H9 (cell line): ENCODE measurements around the gene GRIK1. TPM values are rescaled to one million over a fixed set of nuclear protein-coding genes. Genes with fewer than 3 reads are reported as not detected.

Source experiments
- DNase-seq: peaks from one replicate; pipeline ENCODE4 v3.0.0-alpha.2; 2017
- H2AFZ ChIP-seq: one replicate; pipeline ENCODE4 v1.6.1; 2013; ENCODE audit warnings: mild to moderate bottlenecking, low read length, control low read depth, moderate library complexity
- H2AK5ac ChIP-seq: 2 replicates; pipeline ENCODE4 v1.6.1; 2013; ENCODE audit warnings: low read length, control low read depth, mixed read lengths; ENCODE audit not compliant: insufficient read length
- H2BK120ac ChIP-seq: one replicate; pipeline ENCODE4 v1.6.1; 2013; ENCODE audit warnings: low read depth, mild to moderate bottlenecking, low read length, control low read depth, inconsistent platforms; ENCODE audit not compliant: poor library complexity, severe bottlenecking
- H2BK12ac ChIP-seq: 2 replicates; pipeline ENCODE4 v1.6.1; 2013; ENCODE audit warnings: low read length, control low read depth, mixed read lengths, low read depth; ENCODE audit not compliant: insufficient read length
- H2BK15ac ChIP-seq: 2 replicates; pipeline ENCODE4 v1.6.1; 2013; ENCODE audit warnings: low read depth, low read length, control low read depth
- H2BK20ac ChIP-seq: one replicate; pipeline ENCODE4 v1.6.1; 2013; ENCODE audit warnings: low read depth, mild to moderate bottlenecking, low read length, control low read depth, inconsistent platforms; ENCODE audit not compliant: poor library complexity, severe bottlenecking
- H2BK5ac ChIP-seq: 2 replicates; pipeline ENCODE4 v1.6.1; 2013; ENCODE audit warnings: low read length, control low read depth, mixed read lengths; ENCODE audit not compliant: insufficient read length
- H3K14ac ChIP-seq: 2 replicates; pipeline ENCODE4 v1.6.1; 2013; ENCODE audit warnings: low read length, control low read depth; ENCODE audit not compliant: insufficient read depth
- H3K18ac ChIP-seq: 2 replicates; pipeline ENCODE4 v1.6.1; 2013; ENCODE audit warnings: low read depth, mild to moderate bottlenecking, mixed read lengths, low read length, control low read depth; ENCODE audit not compliant: insufficient read length
- H3K23ac ChIP-seq: 2 replicates; pipeline ENCODE4 v1.6.1; 2013; ENCODE audit warnings: low read length, control low read depth, mixed read lengths, low read depth; ENCODE audit not compliant: insufficient read length
- H3K23me2 ChIP-seq: 2 replicates; pipeline ENCODE4 v1.6.1; 2013; ENCODE audit warnings: low read depth, mild to moderate bottlenecking, mixed read lengths, low read length, control low read depth; ENCODE audit not compliant: insufficient read length, poor library complexity, severe bottlenecking
- H3K27ac ChIP-seq: 2 replicates; pipeline ENCODE4 v1.5.1; 2013; ENCODE audit warnings: low read length, control low read depth, mixed read lengths, low read depth; ENCODE audit not compliant: insufficient read length
- H3K27me3 ChIP-seq: 2 replicates; pipeline ENCODE4 v1.6.1; 2013; ENCODE audit warnings: low read length, control low read depth, inconsistent platforms; ENCODE audit not compliant: insufficient read depth
- H3K4ac ChIP-seq: 2 replicates; pipeline ENCODE4 v1.6.1; 2013; ENCODE audit warnings: low read depth, mild to moderate bottlenecking, control low read depth, inconsistent platforms, low read length, moderate library complexity
- H3K4me1 ChIP-seq: 2 replicates; pipeline ENCODE4 v1.6.1; 2013; ENCODE audit warnings: low read length, control low read depth, inconsistent platforms; ENCODE audit not compliant: insufficient read depth
- H3K4me2 ChIP-seq: 2 replicates; pipeline ENCODE4 v1.6.1; 2013; ENCODE audit warnings: low read length, control low read depth, mixed read lengths; ENCODE audit not compliant: insufficient read length, insufficient read depth
- H3K56ac ChIP-seq: 2 replicates; pipeline ENCODE4 v1.6.1; 2013; ENCODE audit warnings: low read depth, mild to moderate bottlenecking, mixed read lengths, low read length, control low read depth; ENCODE audit not compliant: insufficient read length
- H3K79me1 ChIP-seq: 2 replicates; pipeline ENCODE4 v1.6.1; 2013; ENCODE audit warnings: low read depth, mild to moderate bottlenecking, moderate library complexity, low read length, control low read depth, inconsistent platforms; ENCODE audit not compliant: insufficient read depth, poor library complexity, severe bottlenecking
- H3K79me2 ChIP-seq: 2 replicates; pipeline ENCODE4 v1.6.1; 2013; ENCODE audit warnings: low read length, control low read depth, inconsistent platforms; ENCODE audit not compliant: insufficient read depth
- H3K9ac ChIP-seq: 2 replicates; pipeline ENCODE4 v1.6.1; 2013; ENCODE audit warnings: low read length, control low read depth, mixed read lengths; ENCODE audit not compliant: insufficient read length; ENCODE audit errors: extremely low read depth
- H3K9me3 ChIP-seq: one replicate; pipeline ENCODE4 v1.6.1; 2013; ENCODE audit warnings: low read depth, low read length, inconsistent platforms; ENCODE audit not compliant: control insufficient read depth
- H3T11ph ChIP-seq: one replicate; pipeline ENCODE4 v1.6.1; 2013; ENCODE audit warnings: mild to moderate bottlenecking, low read length, control low read depth, inconsistent platforms
- H4K20me1 ChIP-seq: one replicate; pipeline ENCODE4 v1.6.1; 2013; ENCODE audit not compliant: control insufficient read depth, insufficient read length, insufficient read depth
- H4K5ac ChIP-seq: 2 replicates; pipeline ENCODE4 v1.6.1; 2013; ENCODE audit warnings: low read depth, mild to moderate bottlenecking, mixed read lengths, low read length, control low read depth; ENCODE audit not compliant: insufficient read length
- H4K8ac ChIP-seq: replicated peaks from 2 replicates; pipeline ENCODE4 v1.6.1; 2013; ENCODE audit warnings: low read length, control low read depth, mixed read lengths, low read depth; ENCODE audit not compliant: insufficient read length
- H4K91ac ChIP-seq: 2 replicates; pipeline ENCODE4 v1.6.1; 2013; ENCODE audit warnings: low read depth, mild to moderate bottlenecking, moderate library complexity, mixed read lengths, low read length, control low read depth; ENCODE audit not compliant: insufficient read length
- H3K27ac Mint-ChIP-seq, 3 experiments: 2 replicates in 2 of 3; 3 replicates in 1 of 3; pipeline ENCODE4 v1.8.0; 2020 to 2021; ENCODE audit warnings: mixed read lengths in 3 of 3, mild to moderate bottlenecking in 1 of 3, moderate library complexity in 1 of 3
- H3K27me3 Mint-ChIP-seq: 2 replicates; pipeline ENCODE4 v1.8.0; 2021; ENCODE audit warnings: low read depth, mild to moderate bottlenecking, moderate library complexity, mixed read lengths
- H3K36me3 Mint-ChIP-seq, 3 experiments: 2 replicates in 2 of 3; 3 replicates in 1 of 3; pipeline ENCODE4 v1.8.0; 2020 to 2021; ENCODE audit warnings: low read depth in 3 of 3, mixed read lengths in 3 of 3; ENCODE audit not compliant: insufficient read depth in 1 of 3
- H3K4me1 Mint-ChIP-seq, 2 experiments: 2 replicates each; pipeline ENCODE4 v1.8.0; 2020; ENCODE audit warnings: mixed read lengths in 2 of 2
- H3K4me3 Mint-ChIP-seq, 2 experiments: 2 replicates in 1 of 2; 3 replicates in 1 of 2; pipeline ENCODE4 v1.8.0; 2020 to 2021; ENCODE audit warnings: mild to moderate bottlenecking in 2 of 2, mixed read lengths in 2 of 2, moderate library complexity in 1 of 2
- H3K9me3 Mint-ChIP-seq, 2 experiments: 2 replicates in 1 of 2; 3 replicates in 1 of 2; pipeline ENCODE4 v1.8.0; 2020; ENCODE audit warnings: mild to moderate bottlenecking in 2 of 2, mixed read lengths in 2 of 2, moderate library complexity in 1 of 2
- WGBS: extraction: QIAGEN DNeasy Blood & Tissue Kit; methylation state at CpG from one replicate; pipeline ENCODE4 v1.1.7; 2013; ENCODE audit warnings: missing lambda C conversion rate, low lambda C conversion rate, mixed read lengths; ENCODE audit not compliant: insufficient read length; ENCODE audit errors: extremely low coverage; 5-methylcytosine and 5-hydroxymethylcytosine counted together
- total RNA-seq: library from RNA; stranded (reverse); gene quantifications from 2 replicates; pipeline ENCODE4 v1.2.1, GENCODE V29; 2021
- TF ChIP-seq, protein P1 (sequence below): fragments of 200-600 bp; sonication (generic); conservative IDR thresholded peaks from 3 replicates; pipeline ENCODE4 v1.8.0; 2021; ENCODE audit warnings: antibody characterized with exemption, mild to moderate bottlenecking

GRIK1 gene
- total RNA-seq, 1 experiment from 2014 or later: not detected

DNA sequence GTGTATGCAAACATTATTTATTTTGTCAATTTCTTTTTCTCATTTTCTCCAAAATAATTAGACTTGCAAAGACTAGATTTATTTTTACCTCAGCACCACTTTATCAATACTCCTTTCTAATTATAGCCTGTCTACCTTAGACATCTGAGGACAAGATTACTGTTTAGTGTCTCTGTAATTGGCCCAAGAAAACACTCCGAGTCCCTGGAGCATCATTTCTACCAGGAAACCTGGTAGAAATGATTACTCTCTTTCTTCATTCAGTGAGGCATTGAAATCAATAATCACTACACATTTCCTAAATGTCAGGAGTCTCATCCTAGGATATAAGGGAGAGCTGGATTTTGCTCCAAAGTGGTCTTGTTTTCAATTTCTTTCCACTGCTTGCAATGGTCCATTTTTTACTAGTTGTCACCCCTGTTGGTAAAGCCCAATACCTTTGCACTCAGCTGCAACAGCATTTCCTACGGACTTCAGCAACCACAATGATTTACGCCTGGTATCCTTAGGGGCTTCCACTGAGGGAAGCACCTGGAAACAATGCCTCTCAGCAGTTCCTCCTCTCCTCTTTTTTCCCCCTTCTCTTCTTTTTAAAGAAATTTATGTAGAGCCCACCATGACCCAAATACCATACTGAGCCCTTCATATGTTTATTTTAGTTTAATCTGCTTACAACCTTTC lies 64.6 kb downstream of the GRIK1 start:
- H3K36me3 Mint-ChIP-seq: peaks cover 0 to 9% (median 9%) of the 10 kb centered on the region in 3 experiments; a peak in 5 of 7 replicates
- H3K27ac Mint-ChIP-seq: peak overlapping the region in 2 of 3 experiments; percentile 40 to 41; a peak in 2 of 7 replicates
- Histone ChIP-seq H3K23me2 (no peaks in the 10 kb centered on the region), H4K5ac (no peak overlapping the region), H3K79me2 (no peaks in the 10 kb centered on the region), H3K23ac (no peak overlapping the region), H3K9ac (no peak overlapping the region), H3K27ac (no peak overlapping the region), H3T11ph (no peak overlapping the region), H2AFZ (no peak overlapping the region), H2AK5ac (no peak overlapping the region), H3K56ac (no peak overlapping the region), H4K20me1 (no peaks in the 10 kb centered on the region), H3K27me3 (no peaks in the 10 kb centered on the region), H2BK20ac (no peak overlapping the region), H3K18ac (no peak overlapping the region), H4K91ac (no peak overlapping the region), H2BK15ac (no peak overlapping the region), H3K4ac (no peak overlapping the region), H2BK120ac (no peak overlapping the region), H3K4me1 (no peaks in the 10 kb centered on the region), H2BK5ac (no peak overlapping the region), H2BK12ac (no peak overlapping the region), H3K9me3 (no peaks in the 10 kb centered on the region), H3K79me1 (no peaks in the 10 kb centered on the region), H3K14ac (no peak overlapping the region), H3K4me2 (no peak overlapping the region), H4K8ac (no peak overlapping the region)
- H3K4me3 Mint-ChIP-seq: peak overlapping the region in 1 of 2 experiments; percentile 51; a peak in 1 of 5 replicates
- H3K4me1 Mint-ChIP-seq: peaks cover 28 to 48% of the 10 kb centered on the region in 2 experiments
- H3K27me3 Mint-ChIP-seq: no peaks in the 10 kb centered on the region
- DNase-seq: no peak
- peaks cover 3 to 7% of the 10 kb centered on the region in 2 experiments; a peak in 3 of 5 replicates for H3K9me3 Mint-ChIP-seq
- no CpG with 5 or more reads among the region's 3 CpGs for WGBS
- TF ChIP-seq, protein P1, sequence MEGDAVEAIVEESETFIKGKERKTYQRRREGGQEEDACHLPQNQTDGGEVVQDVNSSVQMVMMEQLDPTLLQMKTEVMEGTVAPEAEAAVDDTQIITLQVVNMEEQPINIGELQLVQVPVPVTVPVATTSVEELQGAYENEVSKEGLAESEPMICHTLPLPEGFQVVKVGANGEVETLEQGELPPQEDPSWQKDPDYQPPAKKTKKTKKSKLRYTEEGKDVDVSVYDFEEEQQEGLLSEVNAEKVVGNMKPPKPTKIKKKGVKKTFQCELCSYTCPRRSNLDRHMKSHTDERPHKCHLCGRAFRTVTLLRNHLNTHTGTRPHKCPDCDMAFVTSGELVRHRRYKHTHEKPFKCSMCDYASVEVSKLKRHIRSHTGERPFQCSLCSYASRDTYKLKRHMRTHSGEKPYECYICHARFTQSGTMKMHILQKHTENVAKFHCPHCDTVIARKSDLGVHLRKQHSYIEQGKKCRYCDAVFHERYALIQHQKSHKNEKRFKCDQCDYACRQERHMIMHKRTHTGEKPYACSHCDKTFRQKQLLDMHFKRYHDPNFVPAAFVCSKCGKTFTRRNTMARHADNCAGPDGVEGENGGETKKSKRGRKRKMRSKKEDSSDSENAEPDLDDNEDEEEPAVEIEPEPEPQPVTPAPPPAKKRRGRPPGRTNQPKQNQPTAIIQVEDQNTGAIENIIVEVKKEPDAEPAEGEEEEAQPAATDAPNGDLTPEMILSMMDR: no peak
